22Rv1 (cell line): Measurements from ENCODE around the gene TAF1A.

ENCODE experiments used
- CTCF ChIP-seq: fragments of 450-650 bp; IDR thresholded peaks from 2 replicates; pipeline ENCODE4 v1.5.1; 2017; ENCODE audit warnings: mild to moderate bottlenecking
- ZFX ChIP-seq: fragments of 450-650 bp; IDR thresholded peaks from 2 replicates; pipeline ENCODE4 v1.6.1; 2017; ENCODE audit warnings: antibody characterized with exemption, borderline replicate concordance

- peak; percentile 53 for TF ChIP-seq CTCF
- TF ChIP-seq ZFX: no peak
Observed at GRCh38 chr1:222543817-222544216, 45.9 kb downstream of the TAF1A start.
